Spleen (tissue), 11 donors: ENCODE measurements around the gene KHDRBS1. TPM values are rescaled to one million over a fixed set of nuclear protein-coding genes. Genes with fewer than 3 reads are reported as not detected.

Experiments
- DNase-seq: peaks from one replicate; pipeline ENCODE4 v3.0.0-alpha.2; 2020
- H3K27ac ChIP-seq, 8 donors: fragments of 200-600 bp; sonication (generic) in 7 of 8; 1 replicate in 4 of 8; 2 replicates in 4 of 8; pipeline versions ENCODE4 v1.5.0 to v1.8.0; 2016 to 2021; ENCODE audit warnings: inconsistent platforms in 4 of 8, mild to moderate bottlenecking in 4 of 8, moderate library complexity in 1 of 8
- H3K27me3 ChIP-seq, 7 donors: fragments of 200-600 bp; sonication (generic) in 6 of 7; replicated peaks in 1 of 7; 1 replicate in 4 of 7; 2 replicates in 3 of 7; pipeline versions ENCODE4 v1.5.0 to v1.8.0; 2016 to 2021; ENCODE audit warnings: inconsistent platforms in 3 of 7, mild to moderate bottlenecking in 1 of 7
- H3K36me3 ChIP-seq, 6 donors: fragments of 200-600 bp; sonication (generic) in 5 of 6; 1 replicate in 4 of 6; 2 replicates in 2 of 6; pipeline versions ENCODE4 v1.5.0 to v1.8.0; 2016 to 2021; ENCODE audit warnings: inconsistent platforms in 2 of 6
- H3K4me1 ChIP-seq, 6 donors: fragments of 200-600 bp; sonication (generic) in 5 of 6; 1 replicate in 3 of 6; 2 replicates in 3 of 6; pipeline versions ENCODE4 v1.5.0 to v1.8.0; 2016 to 2021; ENCODE audit warnings: inconsistent platforms in 3 of 6
- H3K4me3 ChIP-seq, 8 donors: fragments of 200-600 bp; sonication (generic) in 7 of 8; 1 replicate in 4 of 8; 2 replicates in 4 of 8; pipeline versions ENCODE4 v1.5.0 to v1.8.0; 2016 to 2021; ENCODE audit warnings: inconsistent platforms in 4 of 8, mild to moderate bottlenecking in 4 of 8, moderate library complexity in 2 of 8
- H3K9me3 ChIP-seq, 8 donors: fragments of 200-600 bp; sonication (generic) in 7 of 8; 1 replicate in 4 of 8; 2 replicates in 4 of 8; pipeline versions ENCODE4 v1.5.0 to v1.8.0; 2016 to 2021; ENCODE audit warnings: inconsistent platforms in 4 of 8
- CTCF ChIP-seq, 11 experiments: fragments of 200-600 bp in 7 of 11; fragments of 450-650 bp in 4 of 11; sonication (generic) in 4 of 11; IDR thresholded peaks in 8 of 11; conservative IDR thresholded peaks in 3 of 11; 1 replicate in 7 of 11; 2 replicates in 4 of 11; pipeline versions ENCODE4 v1.4.0 to v1.8.0; 2016 to 2021; ENCODE audit warnings: antibody characterized with exemption in 11 of 11, inconsistent platforms in 4 of 11, mild to moderate bottlenecking in 1 of 11
- POLR2A ChIP-seq, 3 donors: fragments of 450-650 bp; IDR thresholded peaks; one replicate each; pipeline ENCODE4 v1.5.1; 2017; ENCODE audit warnings: antibody characterized with exemption in 3 of 3, mild to moderate bottlenecking in 1 of 3
- POLR2AphosphoS5 ChIP-seq, 3 donors: sonication (generic); formaldehyde crosslinking; IDR thresholded peaks; one replicate each; pipeline ENCODE4 v1.5.1; 2017; ENCODE audit warnings: antibody characterized with exemption in 3 of 3
- WGBS, 5 donors: extraction: QIAGEN DNeasy Blood & Tissue Kit in 3 of 5; methylation state at CpG; one replicate each; pipeline versions ENCODE4 v1.1.5 to v1.1.7; 2013 to 2018; 5-methylcytosine and 5-hydroxymethylcytosine counted together
- intact Hi-C: fragments of 100-400 bp; cut with DNase I; formaldehyde crosslinking; loops from one replicate; pipeline ENCODE4 v1.15.0; 2023; ENCODE audit warnings: low total_unique reads
- polyA plus RNA-seq, 3 donors: library from polyadenylated mRNA; stranded (reverse); fragments of 200-250 nt; gene quantifications; one replicate each; pipeline ENCODE4 v1.2.1, GENCODE V29; 2013
- total RNA-seq, 7 donors: library from RNA; depleted of rRNA in 3 of 7; stranded (reverse); fragments of >200 nt in 3 of 7; fragmentation: NEBNext Ultra II Directional in 4 of 7; extraction: Animal tissue kit (Norgen Biotek cat#: 25700) in 4 of 7; gene quantifications; one replicate each; pipeline versions ENCODE4 v1.1.0 to v1.2.1, GENCODE V29; 2016 to 2021
- donor health status: healthy with polysubstance abuse.
- donor health status: DM: no; HTN: no; CAD: no; lungs with moderate emphysema.
- donor health status: DM: no; HTN: no; CAD: no.
- donor health status: Bipolar disorder and iron deficiency.
- donor health status: healthy.
- donor health status: DM: no; HTN: no; CAD: no.
- donor health status: DM: yes; HTN: yes; CAD: no.

Gene KHDRBS1
- total and polyA plus RNA-seq, 10 donors = 63.8 to 109 (median 84.5) TPM

- Histone ChIP-seq H3K36me3 (no peaks in the 10 kb centered on the region), H3K9me3 (no peaks in the 10 kb centered on the region), H3K4me3 (no peak overlapping the region), H3K27ac (no peak overlapping the region), H3K27me3 (no peaks in the 10 kb centered on the region), H3K4me1 (peaks cover 0 to 24% (median 13%) of the 10 kb centered on the region in 6 donors)
- WGBS, 5 donors = 80 to 82% (median 81%) methylated on average over 3 of the region's 3 CpGs
- intact Hi-C loops = no loop called here
- no peak for DNase-seq
- TF ChIP-seq CTCF (IDR thresholded peaks at IDR 0.05 in 8 of 11, conservative IDR thresholded peaks at IDR 0.05 in 3 of 11) = no peak
- TF ChIP-seq POLR2AphosphoS5 (IDR thresholded peaks at IDR 0.05) = no peak
- no peak for TF ChIP-seq POLR2A (IDR thresholded peaks at IDR 0.05)
These were observed 8.1 kb upstream of the KHDRBS1 start for GRCh38 chr1:32005522-32005921.

- H3K4me3 ChIP-seq = no peak overlapping the region
- intact Hi-C loops = no loop called here
- no peaks in the 10 kb centered on the region for H3K9me3 ChIP-seq
- 75 to 100% (median 100%) methylated on average over 1 of the region's 1 CpG for WGBS, 5 donors
- TF ChIP-seq CTCF (IDR thresholded peaks at IDR 0.05 in 8 of 11, conservative IDR thresholded peaks at IDR 0.05 in 3 of 11) (no peak), POLR2A (IDR thresholded peaks at IDR 0.05) (no peak), POLR2AphosphoS5 (IDR thresholded peaks at IDR 0.05) (no peak)
- DNase-seq = no peak
- no peaks in the 10 kb centered on the region for H3K36me3 ChIP-seq
- H3K27ac ChIP-seq = no peak overlapping the region
- peaks cover 0 to 26% (median 13%) of the 10 kb centered on the region in 6 donors for H3K4me1 ChIP-seq
- no peaks in the 10 kb centered on the region for H3K27me3 ChIP-seq
These were observed 6.1 kb upstream of the KHDRBS1 start for GRCh38 chr1:32007591-32007940.

GRCh38 chr1:32010246-32010645, 3.4 kb upstream of the KHDRBS1 start:
- no peaks in the 10 kb centered on the region for H3K36me3 ChIP-seq
- intact Hi-C loops = loop anchor here (10.0 kb wide), 1 partner anchor 55 kb away; no protein-coding TSS in a partner anchor
- TF ChIP-seq POLR2A (IDR thresholded peaks at IDR 0.05) (no peak), CTCF (IDR thresholded peaks at IDR 0.05 in 8 of 11, conservative IDR thresholded peaks at IDR 0.05 in 3 of 11) (no peak), POLR2AphosphoS5 (IDR thresholded peaks at IDR 0.05) (no peak)
- H3K9me3 ChIP-seq = no peaks in the 10 kb centered on the region
- peaks cover 4 to 42% (median 25%) of the 10 kb centered on the region in 6 donors for H3K4me1 ChIP-seq
- H3K27ac ChIP-seq = no peak overlapping the region
- no peak for DNase-seq
- no peak overlapping the region for H3K4me3 ChIP-seq
- WGBS, 5 donors = 81 to 97% (median 93%) methylated on average over 5 of the region's 5 CpGs
- no peaks in the 10 kb centered on the region for H3K27me3 ChIP-seq

GRCh38 chr1:32012709-32013385, 821 bp upstream of the KHDRBS1 start:
- TF ChIP-seq POLR2AphosphoS5 (IDR thresholded peaks at IDR 0.05) = no peak
- TF ChIP-seq CTCF (IDR thresholded peaks at IDR 0.05 in 8 of 11, conservative IDR thresholded peaks at IDR 0.05 in 3 of 11) = no peak
- no peak for TF ChIP-seq POLR2A (IDR thresholded peaks at IDR 0.05)
- Histone ChIP-seq H3K36me3 (peaks cover 0 to 5% (median 0%) of the 10 kb centered on the region in 6 donors), H3K27me3 (no peaks in the 10 kb centered on the region), H3K9me3 (no peaks in the 10 kb centered on the region), H3K4me3 (peak overlapping the region; percentile 85 to 99 (median 90)), H3K4me1 (peaks cover 25 to 57% (median 41%) of the 10 kb centered on the region in 6 donors), H3K27ac (peak overlapping the region; percentile 96 to 100 (median 100))
- DNase-seq = no peak
- 52 to 55% (median 54%) methylated on average over 12 of the region's 12 CpGs for WGBS, 5 donors
- intact Hi-C loops = loop anchor here (10.0 kb wide), 1 partner anchor 52 kb away; no protein-coding TSS in a partner anchor
